HG03280 (cell line): Measurements from ENCODE around the gene CYLC2.

Experiments used
- ATAC-seq: cut with Tn5 transposase; IDR thresholded peaks from one replicate; pipeline ENCODE4 v1.9.1; 2021; ENCODE audit warnings: mild to moderate bottlenecking, moderate library complexity; ENCODE audit not compliant: unreplicated experiment

Gene CYLC2

GRCh38 chr9:102995033-102995432 is at the start of gene CYLC2:
Gene CYLC2, plus strand, starts transcription at chr9:102995333. Its CDS starts 48 bp downstream, at chr9:102995381.
- no peak for ATAC-seq

- ATAC-seq: no peak
These were observed 44.8 kb upstream of the CYLC2 start for GRCh38 chr9:102950346-102950745.

- no peak for ATAC-seq
These were observed 28.1 kb upstream of the CYLC2 start for GRCh38 chr9:102966999-102967398.

- no peak for ATAC-seq
These were observed 27.2 kb upstream of the CYLC2 start for GRCh38 chr9:102967979-102968378.

GRCh38 chr9:102972780-102973179 is 22.4 kb upstream of the CYLC2 start:
- no peak for ATAC-seq

GRCh38 chr9:102974530-102974929 is 20.6 kb upstream of the CYLC2 start:
- ATAC-seq: no peak

- no peak for ATAC-seq
These were observed 19.9 kb upstream of the CYLC2 start for GRCh38 chr9:102975251-102975650.

GRCh38 chr9:102985162-102985895 is 9.8 kb upstream of the CYLC2 start:
- ATAC-seq: no peak

- no peak for ATAC-seq
These were observed 8.7 kb upstream of the CYLC2 start for GRCh38 chr9:102986425-102986824.

- ATAC-seq: no peak
These were observed 8.6 kb downstream of the CYLC2 start for GRCh38 chr9:103003689-103004088.

- no peak for ATAC-seq
These were observed 19.1 kb downstream of the CYLC2 start for GRCh38 chr9:103014242-103014641.

GRCh38 chr9:103025796-103026195 is 30.7 kb downstream of the CYLC2 start:
- no peak for ATAC-seq

GRCh38 chr9:103037508-103038477 is 42.7 kb downstream of the CYLC2 start:
- ATAC-seq: no peak

GRCh38 chr9:103041961-103042360 is 46.8 kb downstream of the CYLC2 start:
- no peak for ATAC-seq
